GM13976 (cell line): Measurements from ENCODE around the gene ADRB1.

Source experiments
- DNase-seq: peaks from one replicate; pipeline ENCODE4 v3.0.0; 2012; ENCODE audit warnings: low spot score
- CTCF ChIP-seq: IDR thresholded peaks from 2 replicates; pipeline ENCODE4 v1.5.1; 2012; ENCODE audit warnings: borderline replicate concordance, mild to moderate bottlenecking; ENCODE audit not compliant: insufficient read depth; ENCODE audit errors: extremely low read depth, missing control alignments, control extremely low read depth
- in situ Hi-C: fragments of 300-500 bp; cut with MboI; formaldehyde crosslinking; loops from one replicate; pipeline ENCODE4 v1.12.0; 2022; ENCODE audit warnings: low sequenced_read_pairs, mixed read lengths, inconsistent platforms; ENCODE audit not compliant: unreplicated experiment

Gene ADRB1

GRCh38 chr10:114017873-114018272 is 25.8 kb upstream of the ADRB1 start:
- no peak for TF ChIP-seq CTCF
- DNase-seq, result no peak
- in situ Hi-C loops, result no loop called here

- no peak for DNase-seq
- TF ChIP-seq CTCF, result no peak
- in situ Hi-C loops, result no loop called here
These were observed 24.4 kb upstream of the ADRB1 start for GRCh38 chr10:114019226-114019625.

- no peak for DNase-seq
- in situ Hi-C loops, result no loop called here
- TF ChIP-seq CTCF, result no peak
These were observed 22.5 kb upstream of the ADRB1 start for GRCh38 chr10:114021154-114021553.

- in situ Hi-C loops, result no loop called here
- TF ChIP-seq CTCF, result no peak
- no peak for DNase-seq
These were observed 21.7 kb upstream of the ADRB1 start for GRCh38 chr10:114021717-114022680.

- in situ Hi-C loops, result no loop called here
- no peak for TF ChIP-seq CTCF
These were observed 20.7 kb upstream of the ADRB1 start for GRCh38 chr10:114022766-114023597.

GRCh38 chr10:114024876-114025610 is 18.6 kb upstream of the ADRB1 start:
- no peak for TF ChIP-seq CTCF
- in situ Hi-C loops, result no loop called here
- DNase-seq, result peak; percentile 67

More at GRCh38 chr10:114022766-114023597, 20.7 kb upstream of the ADRB1 start:
- no peak for DNase-seq
